Neuronal stem cell (in vitro differentiated cells): ENCODE measurements around the gene PWP2.
"Not testable (repeated sequence)": the region's sequence is repeated elsewhere in the genome, so short reads cannot be mapped to it uniquely, and the experiment has no call there.

ENCODE experiments used
- DNase-seq: peaks from one replicate; pipeline ENCODE4 v3.0.0-alpha.2; 2013; ENCODE audit warnings: low spot score
- H2AFZ ChIP-seq: one replicate; pipeline ENCODE4 v1.6.1; 2013; ENCODE audit warnings: mild to moderate bottlenecking, low read length, inconsistent platforms
- H2AK5ac ChIP-seq: 2 replicates; pipeline ENCODE4 v1.6.1; 2013; ENCODE audit warnings: low read depth, mild to moderate bottlenecking, inconsistent platforms, low read length, moderate library complexity, mixed read lengths
- H2BK120ac ChIP-seq: 2 replicates; pipeline ENCODE4 v1.6.1; 2013; ENCODE audit warnings: low read depth, mild to moderate bottlenecking, inconsistent platforms, low read length, moderate library complexity, mixed read lengths
- H2BK12ac ChIP-seq: one replicate; pipeline ENCODE4 v1.6.1; 2013; ENCODE audit warnings: low read length, inconsistent platforms
- H2BK15ac ChIP-seq: 2 replicates; pipeline ENCODE4 v1.6.1; 2013; ENCODE audit warnings: mild to moderate bottlenecking, low read length, inconsistent platforms, mixed read lengths
- H2BK5ac ChIP-seq: one replicate; pipeline ENCODE4 v1.6.1; 2013; ENCODE audit warnings: inconsistent platforms, mild to moderate bottlenecking, low read length, moderate library complexity
- H3K14ac ChIP-seq: one replicate; pipeline ENCODE4 v1.6.1; 2013; ENCODE audit warnings: low read length, inconsistent platforms
- H3K18ac ChIP-seq: 2 replicates; pipeline ENCODE4 v1.6.1; 2013; ENCODE audit warnings: low read length, inconsistent platforms
- H3K23ac ChIP-seq: 2 replicates; pipeline ENCODE4 v1.6.1; 2013; ENCODE audit warnings: low read depth, mild to moderate bottlenecking, mixed read lengths, low read length, inconsistent platforms; ENCODE audit not compliant: poor library complexity
- H3K27ac ChIP-seq: replicated peaks from 3 replicates; pipeline ENCODE4 v1.5.1; 2013; ENCODE audit warnings: low read length, inconsistent platforms
- H3K27me3 ChIP-seq, 3 experiments: 2 replicates each; pipeline ENCODE4 v1.6.1; 2013; ENCODE audit warnings: low read length in 3 of 3, mild to moderate bottlenecking in 2 of 3, inconsistent platforms in 1 of 3, low read depth in 1 of 3, mixed read lengths in 1 of 3, moderate library complexity in 1 of 3; ENCODE audit not compliant: control insufficient read depth in 3 of 3, insufficient read depth in 3 of 3
- H3K36me3 ChIP-seq, 2 donors: replicated peaks in 1 of 2; 2 replicates each; pipeline ENCODE4 v1.6.1; 2013; ENCODE audit warnings: low read length in 2 of 2; ENCODE audit not compliant: control insufficient read depth in 2 of 2, insufficient read depth in 2 of 2
- H3K4ac ChIP-seq: 2 replicates; pipeline ENCODE4 v1.6.1; 2013; ENCODE audit warnings: inconsistent platforms, mild to moderate bottlenecking, low read length, moderate library complexity
- H3K4me1 ChIP-seq, 2 donors: 1 replicate in 1 of 2; 2 replicates in 1 of 2; pipeline ENCODE4 v1.6.1; 2013; ENCODE audit warnings: low read length in 2 of 2, low read depth in 1 of 2; ENCODE audit not compliant: control insufficient read depth in 2 of 2, insufficient read depth in 1 of 2
- H3K4me2 ChIP-seq: one replicate; pipeline ENCODE4 v1.6.1; 2013; ENCODE audit warnings: mild to moderate bottlenecking, low read length, inconsistent platforms; ENCODE audit not compliant: insufficient read depth, poor library complexity, severe bottlenecking
- H3K4me3 ChIP-seq, 2 donors: 2 replicates each; pipeline ENCODE4 v1.5.1; 2013; ENCODE audit warnings: low read length in 2 of 2, mild to moderate bottlenecking in 2 of 2, inconsistent platforms in 1 of 2, moderate library complexity in 1 of 2
- H3K79me1 ChIP-seq: one replicate; pipeline ENCODE4 v1.6.1; 2013; ENCODE audit warnings: low read depth, mild to moderate bottlenecking, inconsistent platforms, low read length, moderate library complexity
- H3K9ac ChIP-seq: one replicate; pipeline ENCODE4 v1.6.1; 2013; ENCODE audit warnings: mild to moderate bottlenecking, low read depth, low read length, inconsistent platforms; ENCODE audit not compliant: poor library complexity
- H3K9me3 ChIP-seq, 2 donors: replicated peaks in 1 of 2; 2 replicates each; pipeline versions ENCODE3 to v1.6.1; 2013; ENCODE audit warnings: low read length in 2 of 2, mild to moderate bottlenecking in 2 of 2, inconsistent platforms in 1 of 2, low read depth in 1 of 2, mixed read lengths in 1 of 2, moderate library complexity in 1 of 2; ENCODE audit not compliant: control insufficient read depth in 2 of 2, insufficient read depth in 1 of 2
- H4K8ac ChIP-seq: one replicate; pipeline ENCODE4 v1.6.1; 2013; ENCODE audit warnings: low read depth, mild to moderate bottlenecking, inconsistent platforms, low read length, moderate library complexity
- H4K91ac ChIP-seq: one replicate; pipeline ENCODE4 v1.6.1; 2013; ENCODE audit warnings: low read length, low read depth, mild to moderate bottlenecking, inconsistent platforms; ENCODE audit not compliant: poor library complexity
- WGBS, 2 donors: extraction: QIAGEN DNeasy Blood & Tissue Kit; methylation state at CpG; one replicate each; pipeline ENCODE4 v1.1.7; 2013; ENCODE audit warnings: missing lambda C conversion rate in 2 of 2, mixed read lengths in 1 of 2; ENCODE audit not compliant: insufficient read length in 2 of 2, insufficient replicate concordance in 1 of 2; ENCODE audit errors: extremely low coverage in 2 of 2; 5-methylcytosine and 5-hydroxymethylcytosine counted together

Gene PWP2

GRCh38 chr21:44175189-44175588 lies 68.0 kb downstream of the PWP2 start:
- H4K91ac ChIP-seq, H3K27ac ChIP-seq, H3K18ac ChIP-seq, DNase-seq, H3K4me2 ChIP-seq, H3K9me3 ChIP-seq, H3K4me1 ChIP-seq, H2BK12ac ChIP-seq, H4K8ac ChIP-seq, H3K4me3 ChIP-seq, H3K79me1 ChIP-seq, H3K36me3 ChIP-seq, H3K14ac ChIP-seq, H2BK120ac ChIP-seq, H3K9ac ChIP-seq, H3K4ac ChIP-seq, H2BK5ac ChIP-seq, H2AK5ac ChIP-seq, H3K27me3 ChIP-seq, H2BK15ac ChIP-seq, H3K23ac ChIP-seq, H2AFZ ChIP-seq: not testable (repeated sequence)
- no CpG with 5 or more reads among the region's 17 CpGs for WGBS, 2 donors

DNA sequence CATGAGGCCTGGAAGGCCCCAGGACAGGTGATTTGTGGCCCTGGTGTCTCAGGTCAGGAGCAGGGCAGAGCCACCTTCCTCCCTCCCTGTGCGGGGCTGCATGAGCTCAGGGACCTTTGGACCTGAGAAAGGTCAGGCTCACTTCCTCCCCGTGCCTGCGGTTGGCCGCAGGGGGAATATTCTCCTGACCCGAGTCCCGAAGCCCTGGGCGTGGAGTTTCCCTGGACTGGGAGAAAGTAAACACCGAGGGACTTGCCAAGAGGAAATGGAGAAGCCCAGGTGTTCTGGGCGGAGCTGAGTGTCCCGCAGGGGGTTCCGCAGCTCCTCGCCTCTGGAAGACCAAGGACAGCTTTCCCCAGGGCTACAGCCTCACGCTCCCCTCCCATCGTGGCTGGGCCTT lies 68.9 kb downstream of the PWP2 start:
- not testable (repeated sequence) for H3K4me3 ChIP-seq, H2BK12ac ChIP-seq, H3K4ac ChIP-seq, H3K9me3 ChIP-seq, H4K8ac ChIP-seq, H3K27ac ChIP-seq, H2BK5ac ChIP-seq, H3K4me2 ChIP-seq, H3K27me3 ChIP-seq, H3K18ac ChIP-seq, H3K23ac ChIP-seq, H3K79me1 ChIP-seq, H2BK120ac ChIP-seq, H2BK15ac ChIP-seq, H2AK5ac ChIP-seq, H3K9ac ChIP-seq, H2AFZ ChIP-seq, H4K91ac ChIP-seq, DNase-seq, H3K36me3 ChIP-seq, H3K4me1 ChIP-seq, H3K14ac ChIP-seq
- WGBS, 2 donors = no CpG with 5 or more reads among the region's 14 CpGs
